H1 (cell line): Measurements from ENCODE around the gene RAB3A. TPM values are rescaled to one million over a fixed set of nuclear protein-coding genes. Genes with fewer than 3 reads are reported as not detected.

Experiments
- ASH2L ChIP-seq: fragments of 200-600, 300-600 bp; sonication (generic); IDR thresholded peaks from one replicate; pipeline ENCODE4 v1.7.1; 2017; ENCODE audit warnings: low read length
- BRCA1 ChIP-seq: IDR thresholded peaks from 2 replicates; pipeline ENCODE4 v1.6.1; 2012; ENCODE audit warnings: low read depth, low read length, improper control_type of control experiment
- CBX8 ChIP-seq: fragments of 300-800, 300-1000 bp; sonication (generic); IDR thresholded peaks from 2 replicates; pipeline ENCODE4 v1.7.1; 2016; ENCODE audit warnings: low read depth, low read length, borderline replicate concordance
- CEBPB ChIP-seq: IDR thresholded peaks from 2 replicates; pipeline ENCODE4 v1.6.1; 2012; ENCODE audit warnings: low read depth, low read length
- CHD1 ChIP-seq: IDR thresholded peaks from 2 replicates; pipeline ENCODE4 v1.6.1; 2012; ENCODE audit warnings: low read depth, low read length, improper control_type of control experiment
- CHD2 ChIP-seq: IDR thresholded peaks from 2 replicates; pipeline ENCODE4 v1.6.1; 2012; ENCODE audit warnings: low read length, improper control_type of control experiment
- EP300 ChIP-seq, 2 experiments: IDR thresholded peaks; 1 replicate in 1 of 2; 2 replicates in 1 of 2; pipeline ENCODE4 v1.6.1; 2011 to 2012; ENCODE audit warnings: low read depth in 2 of 2, low read length in 2 of 2, mild to moderate bottlenecking in 2 of 2, borderline replicate concordance in 1 of 2, inconsistent platforms in 1 of 2, moderate library complexity in 1 of 2
- GABPA ChIP-seq: IDR thresholded peaks from 2 replicates; pipeline ENCODE4 v1.6.1; 2011; ENCODE audit warnings: mild to moderate bottlenecking, low read length, moderate library complexity, borderline replicate concordance; ENCODE audit not compliant: insufficient read depth
- HDAC6 ChIP-seq: IDR thresholded peaks from one replicate; pipeline ENCODE4 v1.7.1; 2012; ENCODE audit warnings: low read depth, mild to moderate bottlenecking, inconsistent platforms, low read length, moderate library complexity
- KDM1A ChIP-seq: fragments of 200-600, 300-600 bp; sonication (generic); IDR thresholded peaks from 2 replicates; pipeline ENCODE4 v1.7.1; 2016; ENCODE audit warnings: mild to moderate bottlenecking, low read length, borderline replicate concordance
- KDM5A ChIP-seq: fragments of 200-600 bp; IDR thresholded peaks from 2 replicates; pipeline ENCODE4 v1.7.1; 2012; ENCODE audit warnings: mild to moderate bottlenecking, low read length, inconsistent platforms, mixed read lengths
- NRF1 ChIP-seq: IDR thresholded peaks from 2 replicates; pipeline ENCODE4 v1.6.1; 2011; ENCODE audit warnings: mild to moderate bottlenecking, low read depth, low read length, improper control_type of control experiment
- PHF8 ChIP-seq: fragments of 200-600 bp; sonication (generic); conservative IDR thresholded peaks from 2 replicates; pipeline ENCODE4 v1.7.1; 2012; ENCODE audit warnings: low read depth, mild to moderate bottlenecking, inconsistent platforms, low read length, moderate library complexity
- RAD21 ChIP-seq, 2 experiments: IDR thresholded peaks in 1 of 2; conservative IDR thresholded peaks in 1 of 2; 2 replicates each; pipeline ENCODE4 v1.6.1; 2011; ENCODE audit warnings: low read depth in 2 of 2, low read length in 2 of 2, improper control_type of control experiment in 1 of 2, inconsistent platforms in 1 of 2, mild to moderate bottlenecking in 1 of 2, moderate library complexity in 1 of 2
- RNF2 ChIP-seq: fragments of 200-900, 300-1000 bp; sonication (generic); IDR thresholded peaks from 2 replicates; pipeline ENCODE4 v1.7.1; 2016; ENCODE audit warnings: borderline replicate concordance, low read depth, mild to moderate bottlenecking, antibody characterized with exemption, low read length; ENCODE audit not compliant: poor library complexity, severe bottlenecking; ENCODE audit errors: missing control alignments
- SP4 ChIP-seq: IDR thresholded peaks from 2 replicates; pipeline ENCODE4 v1.6.1; 2012; ENCODE audit warnings: low read length, inconsistent platforms
- TAF1 ChIP-seq: IDR thresholded peaks from 2 replicates; pipeline ENCODE4 v1.6.1; 2011; ENCODE audit warnings: mild to moderate bottlenecking, low read depth, low read length
- TAF7 ChIP-seq: optimal IDR thresholded peaks from 2 replicates; pipeline ENCODE3; 2011; ENCODE audit warnings: low read depth, mild to moderate bottlenecking, inconsistent platforms, low read length, moderate library complexity, borderline replicate concordance
- TCF12 ChIP-seq: IDR thresholded peaks from 2 replicates; pipeline ENCODE4 v1.6.1; 2011; ENCODE audit warnings: low read depth, mild to moderate bottlenecking, low read length
- polyA plus RNA-seq, 7 experiments: library from polyadenylated mRNA; depleted of rRNA in 3 of 7; stranded (reverse) in 5 of 7; unstranded in 2 of 7; fragments of >200 nt in 5 of 7; fragments of 200-250 nt in 2 of 7; gene quantifications; 1 replicate in 5 of 7; 2 replicates in 1 of 7; 4 replicates in 1 of 7; pipeline versions ENCODE4 v1.2.1 to v1.2.3, GENCODE V29; 2011 to 2013; ENCODE audit warnings: missing spikeins in 2 of 7, mixed read lengths in 2 of 7
- total RNA-seq: library from RNA; stranded (reverse); fragmentation: NEBNext Ultra II Directional; extraction: Animal tissue kit (Norgen Biotek cat#: 25700); gene quantifications from 2 replicates; pipeline ENCODE4 v1.2.1, GENCODE V29; 2021
- TF ChIP-seq, protein P1 (sequence below): IDR thresholded peaks from 2 replicates; pipeline ENCODE4 v1.6.1; 2012; ENCODE audit warnings: inconsistent platforms
- TF ChIP-seq, protein P2 (sequence below): IDR thresholded peaks from 2 replicates; pipeline ENCODE4 v1.6.1; 2011; ENCODE audit warnings: low read length, improper control_type of control experiment

The RAB3A gene
- total and polyA plus RNA-seq, 2 of the 8 experiments (the other 6 are each of a cell fraction or from before 2014, with no cell fraction given) = 13.6 to 14.2 TPM

DNA sequence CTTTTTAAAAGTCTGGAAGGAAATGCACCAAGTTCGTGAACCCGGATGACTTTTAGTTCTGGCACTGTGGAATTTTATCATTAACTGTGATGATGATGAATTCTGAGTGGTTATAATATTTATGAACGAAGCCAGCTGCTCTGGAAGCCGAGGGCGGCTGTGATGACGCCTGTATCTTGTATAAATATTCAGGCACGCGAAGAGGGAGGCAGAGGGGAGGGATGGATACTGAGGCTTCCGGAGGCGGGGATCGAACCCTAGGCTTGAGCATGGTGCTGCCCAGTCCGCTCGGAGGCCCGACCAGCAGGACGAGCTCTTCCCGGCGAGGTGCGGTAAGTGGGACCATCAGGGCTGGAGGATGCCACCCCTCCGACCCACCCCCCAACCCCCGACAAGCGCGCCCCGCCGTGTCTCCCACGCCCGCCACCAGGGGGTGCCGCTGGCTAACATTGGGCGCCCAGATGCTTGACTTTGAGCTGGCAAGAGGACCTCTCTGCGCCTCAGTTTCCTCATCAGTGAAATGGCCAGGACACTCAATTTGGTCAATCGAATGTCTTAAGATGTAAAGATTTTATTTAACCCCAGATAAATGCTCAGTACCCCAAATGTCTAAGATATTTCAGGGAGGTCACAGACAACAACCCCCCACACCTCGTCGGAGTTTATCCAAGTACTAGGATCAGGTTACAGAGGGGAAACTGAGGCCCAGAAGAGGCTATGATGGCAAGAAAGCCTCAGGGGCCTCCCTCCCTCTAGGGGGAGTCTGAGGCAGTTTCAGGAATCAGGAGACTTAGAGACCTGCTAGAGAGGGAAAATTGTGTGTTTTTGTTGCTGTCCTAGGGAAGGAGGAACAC, 4.5 kb upstream of the RAB3A start (continued):
- peak; percentile 75 to 78 for TF ChIP-seq RAD21 (IDR thresholded peaks at IDR 0.05 in 1 of 2, conservative IDR thresholded peaks at IDR 0.05 in 1 of 2; ENCODE audit: low read depth in 2 of 2, low read length in 2 of 2)
- no peak for TF ChIP-seq TAF1
- no peak for TF ChIP-seq ASH2L
- TF ChIP-seq HDAC6 = no peak
- no peak for TF ChIP-seq CHD1
- no peak for TF ChIP-seq PHF8
- no peak for TF ChIP-seq CBX8
- TF ChIP-seq, protein P1, sequence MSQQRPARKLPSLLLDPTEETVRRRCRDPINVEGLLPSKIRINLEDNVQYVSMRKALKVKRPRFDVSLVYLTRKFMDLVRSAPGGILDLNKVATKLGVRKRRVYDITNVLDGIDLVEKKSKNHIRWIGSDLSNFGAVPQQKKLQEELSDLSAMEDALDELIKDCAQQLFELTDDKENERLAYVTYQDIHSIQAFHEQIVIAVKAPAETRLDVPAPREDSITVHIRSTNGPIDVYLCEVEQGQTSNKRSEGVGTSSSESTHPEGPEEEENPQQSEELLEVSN = no peak
- TF ChIP-seq RNF2 = no peak
- TF ChIP-seq KDM1A = peak; percentile 94
- 0 out of 3 replicates have a peak, but pooled peaks of 1 of the 2 experiments have one; percentile 9 for TF ChIP-seq EP300 (IDR thresholded peaks at IDR 0.05; ENCODE audit: borderline replicate concordance in 1 of 2, low read depth in 2 of 2, low read length in 2 of 2)
- no peak for TF ChIP-seq TCF12
- TF ChIP-seq CHD2 = no peak
- no peak for TF ChIP-seq KDM5A
- no peak for TF ChIP-seq CEBPB
- TF ChIP-seq GABPA = no peak
- TF ChIP-seq SP4 = no peak
- TF ChIP-seq, protein P2, sequence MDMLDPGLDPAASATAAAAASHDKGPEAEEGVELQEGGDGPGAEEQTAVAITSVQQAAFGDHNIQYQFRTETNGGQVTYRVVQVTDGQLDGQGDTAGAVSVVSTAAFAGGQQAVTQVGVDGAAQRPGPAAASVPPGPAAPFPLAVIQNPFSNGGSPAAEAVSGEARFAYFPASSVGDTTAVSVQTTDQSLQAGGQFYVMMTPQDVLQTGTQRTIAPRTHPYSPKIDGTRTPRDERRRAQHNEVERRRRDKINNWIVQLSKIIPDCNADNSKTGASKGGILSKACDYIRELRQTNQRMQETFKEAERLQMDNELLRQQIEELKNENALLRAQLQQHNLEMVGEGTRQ = no peak
- TF ChIP-seq TAF7 = peak; percentile 16
- no peak for TF ChIP-seq NRF1
- TF ChIP-seq BRCA1 = no peak
